Esophagus squamous epithelium (tissue), 4 donors: ENCODE measurements around the gene HELZ.

Experiments
- POLR2A ChIP-seq, 4 donors: fragments of 450-650 bp; IDR thresholded peaks; one replicate each; pipeline ENCODE4 v1.6.1; 2017; ENCODE audit warnings: antibody characterized with exemption in 4 of 4, mild to moderate bottlenecking in 4 of 4, moderate library complexity in 3 of 4
- TF ChIP-seq, protein P1 (sequence below), 6 experiments: fragments of 450-650 bp in 4 of 6; fragments of 200-600 bp in 2 of 6; sonication (generic) in 2 of 6; IDR thresholded peaks; one replicate each; pipeline ENCODE4 v1.5.1; 2016 to 2019; ENCODE audit warnings: antibody characterized with exemption in 6 of 6, mild to moderate bottlenecking in 4 of 6, moderate library complexity in 4 of 6

DNA sequence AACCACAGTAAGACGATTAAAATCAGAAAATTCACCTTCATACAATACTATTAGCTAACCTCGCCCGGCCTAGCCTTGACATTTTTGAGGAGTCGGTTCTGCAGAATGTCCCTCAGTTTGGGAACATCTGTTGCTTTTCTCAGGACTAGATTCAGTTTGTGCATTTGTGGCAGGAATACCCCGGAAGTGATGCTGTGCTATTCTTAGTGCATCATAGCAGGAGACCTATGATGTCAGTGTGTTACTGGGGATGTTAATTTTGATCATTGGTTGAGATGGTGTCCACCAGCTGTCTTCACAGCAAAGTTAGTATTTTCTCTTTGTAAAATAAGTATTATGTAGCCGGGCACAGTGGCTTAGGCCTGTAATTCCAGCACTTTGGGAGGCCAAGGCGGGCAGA is 21.5 kb upstream of the HELZ start:
- TF ChIP-seq, protein P1, sequence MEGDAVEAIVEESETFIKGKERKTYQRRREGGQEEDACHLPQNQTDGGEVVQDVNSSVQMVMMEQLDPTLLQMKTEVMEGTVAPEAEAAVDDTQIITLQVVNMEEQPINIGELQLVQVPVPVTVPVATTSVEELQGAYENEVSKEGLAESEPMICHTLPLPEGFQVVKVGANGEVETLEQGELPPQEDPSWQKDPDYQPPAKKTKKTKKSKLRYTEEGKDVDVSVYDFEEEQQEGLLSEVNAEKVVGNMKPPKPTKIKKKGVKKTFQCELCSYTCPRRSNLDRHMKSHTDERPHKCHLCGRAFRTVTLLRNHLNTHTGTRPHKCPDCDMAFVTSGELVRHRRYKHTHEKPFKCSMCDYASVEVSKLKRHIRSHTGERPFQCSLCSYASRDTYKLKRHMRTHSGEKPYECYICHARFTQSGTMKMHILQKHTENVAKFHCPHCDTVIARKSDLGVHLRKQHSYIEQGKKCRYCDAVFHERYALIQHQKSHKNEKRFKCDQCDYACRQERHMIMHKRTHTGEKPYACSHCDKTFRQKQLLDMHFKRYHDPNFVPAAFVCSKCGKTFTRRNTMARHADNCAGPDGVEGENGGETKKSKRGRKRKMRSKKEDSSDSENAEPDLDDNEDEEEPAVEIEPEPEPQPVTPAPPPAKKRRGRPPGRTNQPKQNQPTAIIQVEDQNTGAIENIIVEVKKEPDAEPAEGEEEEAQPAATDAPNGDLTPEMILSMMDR (IDR thresholded peaks at IDR 0.05) = no peak
- TF ChIP-seq POLR2A (IDR thresholded peaks at IDR 0.05) = no peak
